NCI-H2081 (cell line): ENCODE data around the gene KMT5C.

Experiments used
- DNase-seq, 2 experiments: peaks; one replicate each; lab custom pipeline; 2025; lab: John Stamatoyannopoulos, UW

KMT5C gene

DNA sequence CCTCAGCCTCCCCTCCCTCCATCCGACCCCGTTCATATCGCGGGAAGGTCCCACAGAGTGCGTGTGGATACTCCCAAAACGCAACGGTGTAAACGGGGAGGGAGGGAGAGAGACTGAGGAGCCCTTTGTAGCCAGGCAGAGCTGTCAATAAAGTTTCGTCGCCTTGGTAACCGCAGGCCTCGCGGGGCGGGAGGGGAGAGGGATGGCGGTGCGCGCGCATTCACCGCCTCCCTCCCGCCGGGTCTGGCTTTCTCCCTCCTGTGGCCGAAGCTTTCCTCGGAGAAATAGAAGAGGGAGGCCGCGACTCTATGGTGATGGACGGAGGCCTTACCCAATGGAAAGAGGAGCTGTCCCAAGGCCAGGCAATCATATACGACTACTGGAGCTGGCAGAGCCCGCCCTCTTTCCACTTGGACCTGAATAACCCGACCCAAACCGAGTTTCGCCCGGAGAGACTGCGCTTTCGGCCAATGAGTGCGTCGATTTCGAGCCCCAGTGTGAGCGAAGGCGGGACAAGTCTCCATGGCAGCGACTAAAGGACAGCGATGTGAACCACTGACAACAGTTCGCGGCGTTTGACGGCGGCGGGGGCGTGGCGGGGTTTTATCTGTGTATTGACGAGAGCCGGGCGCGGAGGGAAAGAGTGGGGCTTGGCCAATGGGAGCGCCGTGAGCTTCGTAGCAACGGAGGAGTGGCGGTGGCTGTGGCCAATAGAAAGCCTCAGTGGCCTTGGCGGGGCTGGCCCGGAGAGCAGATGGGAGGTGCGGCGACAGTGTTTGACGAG, at the start of gene KMT5C:
Gene KMT5C, plus strand, starts transcription at position 772 of the 784 bp plus-strand sequence. CDS start 2,061 bp downstream, outside the sequence.
- peak; percentile 100 for DNase-seq

DNA sequence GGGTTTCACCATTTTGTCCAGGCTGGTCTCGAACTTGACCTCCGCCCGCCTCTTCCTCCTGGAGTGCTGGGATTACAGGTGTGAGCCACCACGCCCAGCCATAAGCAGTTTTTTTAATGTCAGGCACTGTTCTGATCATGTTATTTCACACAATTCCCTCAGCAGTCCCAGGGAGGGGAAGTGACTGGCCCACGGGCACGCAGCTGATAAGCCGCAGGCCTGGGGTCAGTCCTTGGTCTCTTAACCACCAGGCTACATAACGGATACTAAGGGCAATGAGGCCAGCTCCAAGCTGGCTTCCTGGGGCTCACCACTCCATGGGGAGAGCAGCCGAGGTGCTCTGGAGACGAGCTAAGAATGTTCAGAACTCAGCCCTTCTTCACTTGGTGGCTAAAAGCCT, 42.4 kb upstream of the KMT5C start:
- DNase-seq, result no peak

DNA sequence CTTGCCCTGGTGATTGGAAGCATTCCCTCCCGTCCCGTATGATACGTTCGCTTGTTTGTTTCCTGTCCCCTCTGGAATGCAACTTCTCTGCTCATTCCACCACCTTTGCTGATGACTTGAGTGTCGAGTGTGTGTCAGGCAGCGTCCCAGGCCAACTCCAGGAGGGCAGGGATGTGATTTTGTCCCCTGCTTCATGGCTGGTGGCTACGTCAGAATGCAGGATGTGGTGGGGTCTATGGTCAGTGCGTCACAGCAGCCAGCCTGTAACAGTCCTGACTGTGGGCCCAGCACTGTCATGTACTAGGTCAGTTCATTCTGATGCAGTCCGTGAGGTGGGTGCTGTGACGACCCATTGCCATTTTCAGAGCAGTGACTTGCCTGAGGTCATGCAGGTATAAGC, 39.7 kb upstream of the KMT5C start:
- no peak for DNase-seq

DNA sequence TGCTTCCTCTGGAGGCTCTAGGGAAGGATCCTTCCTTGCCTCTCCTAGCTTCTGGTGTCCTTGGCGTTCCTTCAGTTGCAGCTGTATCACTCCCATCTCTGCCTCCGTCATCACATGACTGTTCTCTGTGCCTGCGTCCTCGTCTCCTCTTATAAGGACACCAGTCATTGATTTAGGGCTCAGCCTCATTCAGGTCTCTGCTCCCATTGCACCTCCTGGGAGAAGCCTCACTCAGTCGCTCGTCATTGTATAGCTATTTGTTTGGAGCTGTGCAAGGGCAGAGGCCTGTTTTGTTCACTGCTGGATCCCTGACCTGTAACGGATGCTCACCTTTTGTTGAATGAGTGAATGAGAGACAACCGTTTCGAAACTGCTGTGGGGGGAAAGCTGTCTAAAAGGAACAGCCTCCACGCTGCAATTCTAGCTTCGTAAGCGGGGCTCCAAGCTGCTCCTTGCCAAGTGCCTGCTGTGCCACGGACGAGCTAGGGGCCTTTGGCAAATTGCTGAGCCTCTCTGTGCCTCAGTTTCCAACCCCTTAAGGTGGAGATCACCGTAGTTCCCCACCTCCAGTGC, 38.7 kb upstream of the KMT5C start:
- no peak for DNase-seq

DNA sequence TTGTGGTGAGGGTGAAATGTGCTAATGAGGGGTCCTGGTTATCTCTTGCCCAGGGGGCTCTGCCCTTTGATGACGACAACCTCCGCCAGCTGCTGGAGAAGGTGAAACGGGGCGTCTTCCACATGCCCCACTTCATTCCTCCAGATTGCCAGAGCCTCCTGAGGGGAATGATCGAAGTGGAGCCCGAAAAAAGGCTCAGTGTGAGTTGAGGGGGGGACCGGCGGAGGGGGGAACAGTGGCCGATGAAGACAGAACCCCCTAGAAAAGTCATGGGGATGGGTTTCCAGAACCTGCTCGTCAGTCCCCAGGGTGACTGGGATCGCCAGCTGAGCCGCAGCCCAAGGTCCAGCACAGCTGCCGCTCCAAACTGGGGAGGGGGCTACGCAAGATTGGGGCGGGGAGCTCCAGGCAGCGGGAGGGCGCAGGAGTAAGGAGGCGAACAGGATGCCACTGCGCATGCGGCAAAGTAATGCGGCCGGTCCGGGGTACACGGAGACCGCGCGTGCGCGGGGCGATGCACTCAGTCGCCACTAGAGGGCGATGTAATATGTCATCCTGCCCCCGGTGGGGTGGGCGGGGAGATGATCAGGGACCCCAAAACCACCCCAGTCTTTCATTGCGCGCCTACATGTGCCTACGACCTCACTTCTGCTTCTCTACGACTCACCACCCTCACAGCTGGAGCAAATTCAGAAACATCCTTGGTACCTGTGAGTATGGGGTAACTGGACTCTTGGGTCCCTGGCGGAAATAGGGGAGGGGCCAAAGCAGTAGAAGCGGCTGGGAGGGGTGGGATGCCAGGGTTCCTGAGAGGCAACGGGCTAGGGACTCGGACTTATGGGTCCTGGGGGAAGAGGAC, 38.0 kb upstream of the KMT5C start:
- peak; percentile 73 to 79 for DNase-seq

DNA sequence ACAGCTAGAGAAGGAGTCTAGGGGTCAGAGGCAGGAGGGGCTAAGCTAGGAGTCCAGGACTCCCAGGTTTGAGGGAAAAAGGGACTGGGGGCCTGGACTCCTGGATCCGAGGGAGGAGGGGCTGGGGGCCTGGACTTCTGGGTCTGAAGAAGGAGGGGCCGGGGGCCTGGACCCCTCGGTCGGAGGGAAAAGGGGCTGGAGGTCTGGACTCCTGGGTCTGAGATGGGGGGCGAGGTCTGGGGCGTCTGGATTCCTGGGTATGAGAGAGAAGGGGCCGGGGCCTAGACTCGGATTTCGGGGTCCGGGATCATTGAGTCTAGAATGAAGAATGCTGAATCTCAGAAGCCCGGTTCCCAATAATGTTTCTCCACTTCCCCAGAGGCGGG, 37.4 kb upstream of the KMT5C start:
- DNase-seq, result no peak

DNA sequence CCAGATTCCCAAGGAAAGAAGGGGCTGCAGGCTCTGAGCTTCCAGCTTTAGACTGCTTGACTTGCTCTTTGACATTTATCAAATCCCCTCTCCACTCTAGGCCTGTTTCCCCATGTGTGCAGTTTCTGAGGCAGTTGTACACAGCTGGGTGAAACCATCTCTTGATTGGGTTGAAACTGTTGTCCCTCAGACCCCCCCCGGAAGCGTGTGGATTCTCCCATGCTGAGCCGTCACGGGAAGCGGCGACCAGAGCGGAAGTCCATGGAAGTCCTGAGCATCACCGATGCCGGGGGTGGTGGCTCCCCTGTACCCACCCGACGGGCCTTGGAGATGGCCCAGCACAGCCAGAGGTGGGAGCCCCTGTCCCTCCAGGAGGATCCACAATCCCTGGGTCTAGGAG, 36.2 kb upstream of the KMT5C start:
- no peak for DNase-seq

DNA sequence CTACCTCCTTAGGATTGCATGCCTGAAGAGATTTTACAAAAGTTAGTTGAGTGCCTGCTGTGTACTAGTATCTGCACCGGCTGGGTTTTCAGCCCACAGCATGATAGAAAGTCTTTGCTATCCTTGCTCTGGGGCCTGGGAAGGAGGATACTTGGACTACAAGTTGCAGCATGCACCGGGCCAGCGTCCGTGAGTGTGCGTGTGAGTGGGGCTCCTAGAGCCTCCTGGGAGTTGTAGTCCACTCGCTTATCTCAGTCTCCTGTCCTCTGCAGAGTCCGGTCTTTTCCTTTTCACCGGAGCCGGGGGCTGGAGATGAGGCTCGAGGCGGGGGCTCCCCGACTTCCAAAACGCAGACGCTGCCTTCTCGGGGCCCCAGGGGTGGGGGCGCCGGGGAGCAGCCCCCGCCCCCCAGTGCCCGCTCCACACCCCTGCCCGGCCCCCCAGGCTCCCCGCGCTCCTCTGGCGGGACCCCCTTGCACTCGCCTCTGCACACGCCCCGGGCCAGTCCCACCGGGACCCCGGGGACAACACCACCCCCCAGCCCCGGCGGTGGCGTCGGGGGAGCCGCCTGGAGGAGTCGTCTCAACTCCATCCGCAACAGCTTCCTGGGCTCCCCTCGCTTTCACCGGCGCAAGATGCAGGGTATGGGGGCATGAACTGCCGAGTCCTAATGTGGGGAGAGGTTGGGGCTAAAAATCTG, 35.2 kb upstream of the KMT5C start:
- DNase-seq, result no peak

DNA sequence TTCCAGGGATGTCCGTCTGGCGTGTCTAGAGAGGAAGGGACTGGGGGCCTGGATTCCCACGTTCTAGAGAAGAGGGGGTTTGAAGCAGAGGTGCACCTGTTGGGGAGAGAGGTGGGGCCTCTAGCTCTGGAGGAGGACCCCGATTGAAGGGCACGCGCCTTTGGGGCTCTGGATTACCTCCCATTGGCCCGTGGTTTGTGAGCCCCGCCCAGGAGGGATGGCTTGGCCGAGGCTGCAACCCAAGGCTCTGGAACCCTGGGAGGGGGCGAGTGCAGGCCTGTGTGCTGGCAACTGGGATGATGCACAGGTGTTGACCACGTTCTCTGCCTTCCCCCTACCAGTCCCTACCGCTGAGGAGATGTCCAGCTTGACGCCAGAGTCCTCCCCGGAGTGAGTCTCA, 34.7 kb upstream of the KMT5C start:
- DNase-seq, result no peak

DNA sequence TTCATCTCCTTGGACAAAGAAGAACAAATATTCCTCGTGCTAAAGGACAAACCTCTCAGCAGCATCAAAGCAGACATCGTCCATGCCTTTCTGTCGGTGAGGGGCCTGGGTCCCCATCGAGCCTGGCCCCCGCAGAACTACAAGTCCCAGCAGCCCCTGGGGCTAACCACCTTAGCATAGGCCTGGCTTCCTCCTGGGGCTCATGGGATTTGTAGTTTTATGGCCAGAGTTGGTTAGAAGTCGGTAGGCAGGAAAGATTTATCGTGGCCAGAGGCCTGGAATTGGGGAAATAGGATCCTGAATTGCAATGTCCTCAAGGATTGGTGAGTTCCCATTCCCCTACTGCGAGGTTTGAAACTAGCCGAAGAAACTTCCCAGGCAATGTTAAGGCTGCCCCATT, 34.2 kb upstream of the KMT5C start:
- no peak for DNase-seq

DNA sequence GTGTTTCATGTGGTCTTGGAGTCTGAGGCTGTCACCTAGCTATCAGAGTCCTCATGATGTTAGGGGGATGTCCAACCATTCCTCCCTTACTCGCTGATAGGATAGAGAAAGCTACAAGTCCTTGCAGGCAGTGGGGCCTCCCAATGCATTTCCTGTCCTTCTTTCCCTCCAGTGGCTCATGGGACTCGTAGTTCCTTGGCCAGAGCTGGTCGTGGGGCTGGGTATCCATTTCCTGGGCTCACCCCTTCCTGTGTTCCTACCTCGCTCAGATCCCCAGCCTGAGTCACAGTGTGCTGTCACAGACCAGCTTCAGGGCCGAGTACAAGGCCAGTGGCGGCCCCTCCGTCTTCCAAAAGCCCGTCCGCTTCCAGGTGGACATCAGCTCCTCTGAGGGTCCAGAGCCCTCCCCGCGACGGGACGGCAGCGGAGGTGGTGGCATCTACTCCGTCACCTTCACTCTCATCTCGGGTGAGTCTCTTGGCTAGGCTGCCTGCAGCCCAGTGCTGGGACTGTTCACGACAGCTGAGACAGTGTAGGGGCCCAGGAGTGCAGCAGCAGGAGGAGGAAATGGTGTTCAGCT, 33.6 kb upstream of the KMT5C start:
- DNase-seq, result no peak

DNA sequence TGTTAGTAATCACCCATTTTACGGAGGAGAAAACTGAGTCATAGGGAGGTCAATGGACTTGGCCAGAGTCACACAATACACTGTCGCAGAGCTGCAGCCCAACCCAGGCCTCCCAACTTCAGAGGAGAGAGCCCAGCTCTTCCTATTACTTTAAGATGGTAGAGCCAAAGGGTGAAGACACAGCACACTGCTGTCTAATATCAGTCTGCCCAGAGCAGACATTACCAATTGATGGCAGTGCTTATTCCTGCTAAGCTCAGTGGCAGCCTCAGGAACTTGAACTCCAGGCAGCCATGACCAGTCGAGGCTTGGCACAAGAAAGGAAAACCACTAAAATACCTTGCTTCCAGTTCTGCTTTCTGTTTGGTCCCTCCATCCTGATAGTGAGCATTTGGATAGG, 33.0 kb upstream of the KMT5C start:
- DNase-seq, result no peak

DNA sequence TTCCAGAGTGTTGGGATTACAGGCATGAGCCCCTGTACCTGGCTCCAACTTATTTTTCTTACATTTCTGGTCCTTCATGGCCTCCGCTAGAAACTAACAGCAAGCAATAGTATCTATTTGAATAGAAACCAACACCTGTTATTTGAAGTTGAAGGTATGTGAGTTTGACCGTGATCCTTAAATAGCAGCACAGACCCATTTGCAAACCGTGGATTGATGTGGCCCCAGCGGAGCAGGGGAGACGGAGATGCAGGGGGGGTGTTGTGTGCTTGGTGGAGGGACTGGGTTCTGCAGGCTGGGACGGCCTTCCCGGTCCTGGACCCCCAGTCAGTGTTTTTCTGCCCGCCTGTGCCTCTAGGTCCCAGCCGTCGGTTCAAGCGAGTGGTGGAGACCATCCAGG, 31.4 kb upstream of the KMT5C start:
- no peak for DNase-seq

DNA sequence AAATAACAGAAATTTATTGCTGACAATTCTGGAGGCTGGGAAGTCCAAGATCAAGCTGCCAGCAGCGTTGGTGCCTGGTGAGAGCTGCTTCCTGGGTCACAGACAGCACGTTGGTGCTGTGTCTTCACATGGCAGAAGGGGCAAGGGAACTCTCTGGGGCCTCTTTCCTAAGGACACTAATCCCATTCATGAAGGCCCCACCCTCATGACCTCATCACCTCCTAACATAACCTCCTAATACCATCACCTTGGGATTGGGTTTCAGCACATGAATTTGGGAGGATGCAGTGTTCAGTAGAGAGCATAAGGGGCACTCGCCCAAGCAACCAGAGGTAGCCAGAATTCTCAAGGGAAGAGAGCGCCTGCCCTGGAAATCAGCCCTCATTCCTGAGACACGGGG, 30.2 kb upstream of the KMT5C start:
- no peak for DNase-seq

DNA sequence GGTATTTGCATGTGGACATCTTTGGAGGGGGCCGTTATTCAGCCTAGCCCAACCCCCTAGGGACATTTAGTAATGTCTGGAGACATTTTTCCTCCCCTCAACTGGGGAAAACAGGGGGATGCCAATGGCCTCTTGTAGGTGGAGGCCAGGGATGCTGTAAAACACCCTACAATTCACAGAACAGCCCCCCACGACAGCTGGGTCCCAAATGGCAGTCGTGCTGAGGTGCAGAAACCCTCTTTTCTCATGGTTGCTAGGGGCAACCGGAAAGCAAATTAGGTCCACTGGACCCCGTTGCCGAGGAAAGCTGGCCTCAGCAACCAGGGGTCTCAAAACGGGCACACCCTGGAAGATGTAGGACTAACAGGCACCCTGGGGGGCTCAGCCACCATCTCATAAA, 29.2 kb upstream of the KMT5C start:
- no peak for DNase-seq

DNA sequence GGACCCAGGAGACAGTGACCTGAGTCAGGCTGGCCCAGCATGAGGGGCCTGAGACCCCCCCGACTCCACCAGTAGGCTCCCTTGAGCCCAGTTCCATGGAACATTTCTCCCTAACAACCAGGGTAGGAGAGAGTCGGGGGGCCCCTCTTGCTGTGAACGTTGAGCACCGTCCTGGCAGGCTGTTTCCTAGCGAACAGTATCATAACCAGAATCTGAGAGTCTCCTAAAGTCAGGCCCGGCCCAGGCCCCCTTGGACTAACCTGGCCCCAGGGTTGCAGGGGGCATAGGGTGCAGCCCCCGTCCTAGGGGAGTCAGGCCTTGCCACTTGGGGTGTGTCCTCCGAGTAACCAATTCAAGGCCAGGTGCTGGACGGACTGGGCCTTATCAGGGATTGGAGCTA, 28.3 kb upstream of the KMT5C start:
- no peak for DNase-seq

DNA sequence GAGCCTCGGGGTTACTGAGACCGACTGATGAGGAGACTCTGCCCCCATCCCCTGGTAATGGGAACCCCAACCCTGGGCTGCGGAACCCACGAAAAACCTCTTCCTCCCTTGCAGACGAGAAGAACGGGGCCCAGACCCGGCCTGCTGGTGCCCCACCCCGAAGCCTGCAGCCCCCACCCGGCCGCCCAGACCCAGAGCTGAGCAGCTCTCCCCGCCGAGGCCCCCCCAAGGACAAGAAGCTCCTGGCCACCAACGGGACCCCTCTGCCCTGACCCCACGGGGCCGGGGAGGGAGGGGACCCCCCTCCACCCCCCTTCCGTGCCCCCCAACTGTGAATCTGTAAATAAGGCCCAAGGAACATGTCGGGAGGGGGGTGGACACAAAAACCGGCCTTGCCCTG, 27.9 kb upstream of the KMT5C start:
- no peak for DNase-seq

DNA sequence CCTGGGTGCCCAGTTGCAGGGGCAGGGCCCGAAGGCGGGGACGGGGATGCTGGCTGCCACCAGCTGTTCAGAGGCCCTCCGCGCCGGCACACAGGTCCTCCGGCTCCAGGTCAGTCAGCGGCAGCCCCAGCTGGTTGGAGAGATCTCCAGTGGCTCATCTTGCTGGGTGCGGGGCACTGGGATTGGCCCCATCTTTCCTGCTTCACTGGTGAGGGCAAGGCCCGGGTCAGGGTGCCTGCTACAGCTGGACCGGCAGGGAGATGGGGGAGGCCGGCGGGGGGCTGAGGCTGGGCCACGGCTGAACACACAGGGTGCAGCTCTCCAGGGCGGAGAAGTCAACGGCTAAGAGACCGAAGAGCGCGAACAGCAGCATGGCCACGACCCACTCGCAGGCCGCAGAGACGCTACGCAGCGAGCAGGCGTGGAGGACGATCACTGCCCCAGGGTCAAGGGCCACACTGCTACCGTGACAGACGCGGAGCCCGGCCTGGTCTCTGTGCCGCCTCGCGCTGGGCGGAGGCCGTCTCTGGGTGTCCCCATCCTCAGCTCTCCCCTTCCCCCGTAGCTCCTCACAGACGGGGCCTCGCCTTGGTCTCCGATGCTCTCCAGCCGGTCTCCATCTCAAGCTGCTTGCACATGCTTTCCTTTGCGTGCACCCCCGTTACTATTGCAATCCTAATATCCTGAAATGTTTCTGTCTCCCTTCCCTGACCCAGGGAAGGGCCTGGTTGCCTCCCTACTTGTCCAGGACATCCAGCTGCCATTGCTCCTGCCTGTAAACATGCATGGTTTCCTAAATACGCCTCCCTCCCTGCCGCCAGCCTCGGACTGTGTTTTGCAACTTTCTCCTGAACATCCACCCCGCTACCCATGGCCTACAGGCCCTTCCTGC, 26.8 kb upstream of the KMT5C start:
- DNase-seq, result no peak

DNA sequence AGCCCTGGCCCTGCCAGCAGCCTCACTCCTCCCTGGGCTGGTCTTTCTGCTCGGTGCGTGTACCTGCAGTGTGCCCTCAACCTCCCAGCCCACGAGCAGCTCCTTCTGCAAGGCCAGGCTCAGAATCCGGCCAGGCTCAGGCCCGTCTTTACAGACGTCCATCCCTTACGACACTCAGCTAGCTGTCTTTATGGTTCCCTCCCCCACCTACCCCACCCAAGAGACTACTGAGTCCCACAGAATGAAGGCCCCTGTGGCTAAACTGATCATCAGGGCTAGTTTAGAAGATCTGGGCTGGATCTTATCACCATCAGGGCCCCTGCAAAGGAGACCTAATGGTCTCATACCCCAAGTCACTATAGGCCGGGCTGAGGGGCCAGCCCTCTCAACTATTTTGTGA, 25.3 kb upstream of the KMT5C start:
- DNase-seq, result no peak

DNA sequence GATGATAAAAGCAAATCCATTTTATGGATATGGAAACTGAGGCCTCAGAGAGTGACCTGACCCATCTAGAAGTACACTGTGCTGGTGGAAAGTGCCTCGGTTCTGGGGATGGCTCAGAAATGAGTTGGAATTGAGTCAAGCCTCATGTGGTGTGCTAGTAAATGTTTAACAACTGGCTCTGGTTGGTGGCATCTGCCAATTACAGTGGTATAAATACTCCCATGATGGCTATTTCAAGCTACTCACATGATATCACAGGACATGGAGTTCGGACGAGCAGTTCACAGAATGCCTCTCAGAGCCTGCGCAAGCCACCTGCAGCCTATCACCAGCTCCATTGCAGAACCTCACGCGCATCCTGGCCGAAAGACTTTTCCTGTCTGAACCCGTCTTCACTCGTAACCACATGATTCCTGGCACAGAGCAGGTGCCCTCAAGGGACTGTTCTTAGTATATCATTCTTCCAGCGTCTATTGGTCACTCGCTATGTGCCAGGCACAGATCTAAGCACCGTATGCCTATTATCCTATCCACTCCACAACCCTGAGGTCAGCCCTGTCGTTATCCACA, 23.6 kb upstream of the KMT5C start:
- DNase-seq, result no peak

DNA sequence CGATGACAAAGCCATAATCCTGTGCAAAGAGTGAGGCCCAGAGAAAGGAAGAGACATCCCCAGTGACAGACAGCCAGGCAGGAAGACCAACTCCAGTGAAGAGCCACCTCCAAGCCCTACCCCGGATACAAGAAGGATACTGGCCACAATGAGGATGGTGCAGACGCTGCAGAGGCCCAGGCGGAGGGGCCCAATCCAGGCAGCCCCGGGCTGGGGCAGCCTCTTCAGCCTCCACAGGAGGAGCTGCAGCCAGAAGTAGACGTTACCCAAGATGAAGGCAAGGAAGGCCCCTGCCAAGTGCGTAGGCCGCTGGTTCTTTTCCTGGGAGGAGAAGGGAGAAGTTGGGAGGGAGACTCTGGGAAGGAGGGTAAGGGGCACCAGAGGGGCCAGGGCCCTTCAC, 23.0 kb upstream of the KMT5C start:
- no peak for DNase-seq
